GM19467 (cell line): ENCODE results near the gene DYNLT5.
"Not testable (repeated sequence)": the region's sequence is repeated elsewhere in the genome, so short reads cannot be mapped to it uniquely, and the experiment has no call there.

Experiments
- ATAC-seq: cut with Tn5 transposase; IDR thresholded peaks from one replicate; pipeline ENCODE4 v1.9.1; 2021; ENCODE audit warnings: mild to moderate bottlenecking, moderate library complexity; ENCODE audit not compliant: unreplicated experiment

DYNLT5 gene

GRCh38 chr1:66787641-66788040 lies 35.4 kb downstream of the DYNLT5 start:
- ATAC-seq, result no peak

GRCh38 chr1:66788231-66788939 lies 36.1 kb downstream of the DYNLT5 start:
- ATAC-seq, result no peak

GRCh38 chr1:66791621-66792610 lies 39.7 kb downstream of the DYNLT5 start:
- ATAC-seq, result no peak

- ATAC-seq, result not testable (repeated sequence)
Observed at GRCh38 chr1:66795839-66796238, 43.6 kb downstream of the DYNLT5 start.

GRCh38 chr1:66809245-66809644 lies 57.0 kb downstream of the DYNLT5 start:
- ATAC-seq, result no peak

GRCh38 chr1:66809736-66810326 lies 57.6 kb downstream of the DYNLT5 start:
- ATAC-seq, result no peak

GRCh38 chr1:66824771-66825170 lies 72.5 kb downstream of the DYNLT5 start:
- no peak for ATAC-seq
